ENCODE results near the gene KYAT1. TPM values are rescaled to one million over a fixed set of nuclear protein-coding genes. Genes with fewer than 3 reads are reported as not detected.
A peak's percentile ranks its signal among the peaks of the same experiment; 100 is the strongest.

Gene KYAT1
- total and polyA plus RNA-seq, 2 of the 13 experiments (the other 11 are each of a cell fraction or from before 2014, with no cell fraction given) = 9.2 to 46.5 TPM

DNA sequence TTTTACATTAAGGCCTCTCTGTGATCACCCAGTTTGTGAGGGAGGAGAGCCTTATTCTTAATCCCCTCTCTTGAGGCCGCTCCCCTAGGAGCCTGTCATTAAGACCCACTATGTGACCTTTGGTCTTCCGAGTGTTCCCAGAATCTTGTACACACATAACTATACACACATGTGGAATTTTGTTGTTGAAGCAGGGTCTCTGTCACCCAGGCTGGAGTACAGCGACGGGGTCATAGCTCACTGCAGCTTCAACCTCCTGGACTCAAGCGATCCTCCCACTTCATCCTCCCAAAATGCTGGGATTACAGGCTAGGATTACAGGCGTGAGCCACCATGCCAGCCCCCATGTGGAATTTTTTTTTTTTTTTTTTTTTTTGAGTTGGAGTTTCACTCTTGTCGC lies 24.2 kb upstream of the KYAT1 start (continued):
- TF ChIP-seq, protein P1, sequence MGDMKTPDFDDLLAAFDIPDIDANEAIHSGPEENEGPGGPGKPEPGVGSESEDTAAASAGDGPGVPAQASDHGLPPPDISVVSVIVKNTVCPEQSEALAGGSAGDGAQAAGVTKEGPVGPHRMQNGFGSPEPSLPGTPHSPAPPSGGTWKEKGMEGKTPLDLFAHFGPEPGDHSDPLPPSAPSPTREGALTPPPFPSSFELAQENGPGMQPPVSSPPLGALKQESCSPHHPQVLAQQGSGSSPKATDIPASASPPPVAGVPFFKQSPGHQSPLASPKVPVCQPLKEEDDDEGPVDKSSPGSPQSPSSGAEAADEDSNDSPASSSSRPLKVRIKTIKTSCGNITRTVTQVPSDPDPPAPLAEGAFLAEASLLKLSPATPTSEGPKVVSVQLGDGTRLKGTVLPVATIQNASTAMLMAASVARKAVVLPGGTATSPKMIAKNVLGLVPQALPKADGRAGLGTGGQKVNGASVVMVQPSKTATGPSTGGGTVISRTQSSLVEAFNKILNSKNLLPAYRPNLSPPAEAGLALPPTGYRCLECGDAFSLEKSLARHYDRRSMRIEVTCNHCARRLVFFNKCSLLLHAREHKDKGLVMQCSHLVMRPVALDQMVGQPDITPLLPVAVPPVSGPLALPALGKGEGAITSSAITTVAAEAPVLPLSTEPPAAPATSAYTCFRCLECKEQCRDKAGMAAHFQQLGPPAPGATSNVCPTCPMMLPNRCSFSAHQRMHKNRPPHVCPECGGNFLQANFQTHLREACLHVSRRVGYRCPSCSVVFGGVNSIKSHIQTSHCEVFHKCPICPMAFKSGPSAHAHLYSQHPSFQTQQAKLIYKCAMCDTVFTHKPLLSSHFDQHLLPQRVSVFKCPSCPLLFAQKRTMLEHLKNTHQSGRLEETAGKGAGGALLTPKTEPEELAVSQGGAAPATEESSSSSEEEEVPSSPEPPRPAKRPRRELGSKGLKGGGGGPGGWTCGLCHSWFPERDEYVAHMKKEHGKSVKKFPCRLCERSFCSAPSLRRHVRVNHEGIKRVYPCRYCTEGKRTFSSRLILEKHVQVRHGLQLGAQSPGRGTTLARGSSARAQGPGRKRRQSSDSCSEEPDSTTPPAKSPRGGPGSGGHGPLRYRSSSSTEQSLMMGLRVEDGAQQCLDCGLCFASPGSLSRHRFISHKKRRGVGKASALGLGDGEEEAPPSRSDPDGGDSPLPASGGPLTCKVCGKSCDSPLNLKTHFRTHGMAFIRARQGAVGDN (CRISPR knock-in tag; IDR thresholded peaks at IDR 0.05) = peak; percentile 15; the same call in 1 of the 2 replicates
- peak; percentile 76 for TF ChIP-seq PAXIP1 (CRISPR knock-in tag; conservative IDR thresholded peaks at IDR 0.05)
- TF ChIP-seq ZNF264 (CRISPR knock-in tag; IDR thresholded peaks at IDR 0.05) = no peak
- no peak for TF ChIP-seq HMGXB4 (CRISPR knock-in tag; IDR thresholded peaks at IDR 0.05; ENCODE audit: borderline replicate concordance in 1 of 2, low read depth in 1 of 2)
- TF ChIP-seq KLF9 (CRISPR knock-in tag; IDR thresholded peaks at IDR 0.05; ENCODE audit: low read depth) = no peak
- TF ChIP-seq ATF1 (CRISPR knock-in tag; IDR thresholded peaks at IDR 0.05) = no peak
- no peak for TF ChIP-seq ZSCAN25 (CRISPR knock-in tag; IDR thresholded peaks at IDR 0.05)
- TF ChIP-seq ZNF292 (CRISPR knock-in tag; IDR thresholded peaks at IDR 0.05; ENCODE audit: borderline replicate concordance, low read depth) = peak; percentile 65; the same call in 1 of the 2 replicates
- peak; percentile 16; the same call in 1 of the 2 replicates for TF ChIP-seq ETV5 (CRISPR knock-in tag; IDR thresholded peaks at IDR 0.05; ENCODE audit: borderline replicate concordance)
- no peak for TF ChIP-seq SRSF4 (IDR thresholded peaks at IDR 0.05; ENCODE audit: low read depth, low read length, poor library complexity, severe bottlenecking)
- TF ChIP-seq, protein P2, sequence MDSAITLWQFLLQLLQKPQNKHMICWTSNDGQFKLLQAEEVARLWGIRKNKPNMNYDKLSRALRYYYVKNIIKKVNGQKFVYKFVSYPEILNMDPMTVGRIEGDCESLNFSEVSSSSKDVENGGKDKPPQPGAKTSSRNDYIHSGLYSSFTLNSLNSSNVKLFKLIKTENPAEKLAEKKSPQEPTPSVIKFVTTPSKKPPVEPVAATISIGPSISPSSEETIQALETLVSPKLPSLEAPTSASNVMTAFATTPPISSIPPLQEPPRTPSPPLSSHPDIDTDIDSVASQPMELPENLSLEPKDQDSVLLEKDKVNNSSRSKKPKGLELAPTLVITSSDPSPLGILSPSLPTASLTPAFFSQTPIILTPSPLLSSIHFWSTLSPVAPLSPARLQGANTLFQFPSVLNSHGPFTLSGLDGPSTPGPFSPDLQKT (CRISPR knock-in tag; IDR thresholded peaks at IDR 0.05; ENCODE audit: borderline replicate concordance) = no peak
- TF ChIP-seq, protein P3, sequence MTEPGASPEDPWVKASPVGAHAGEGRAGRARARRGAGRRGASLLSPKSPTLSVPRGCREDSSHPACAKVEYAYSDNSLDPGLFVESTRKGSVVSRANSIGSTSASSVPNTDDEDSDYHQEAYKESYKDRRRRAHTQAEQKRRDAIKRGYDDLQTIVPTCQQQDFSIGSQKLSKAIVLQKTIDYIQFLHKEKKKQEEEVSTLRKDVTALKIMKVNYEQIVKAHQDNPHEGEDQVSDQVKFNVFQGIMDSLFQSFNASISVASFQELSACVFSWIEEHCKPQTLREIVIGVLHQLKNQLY (CRISPR knock-in tag; IDR thresholded peaks at IDR 0.05) = no peak
- TF ChIP-seq ZC3H13 (CRISPR knock-in tag; IDR thresholded peaks at IDR 0.05) = no peak
- no peak for TF ChIP-seq MXD4 (CRISPR knock-in tag; IDR thresholded peaks at IDR 0.05)
- no peak for TF ChIP-seq ZNF160 (CRISPR knock-in tag; IDR thresholded peaks at IDR 0.05)
- no peak for TF ChIP-seq PHF5A (CRISPR knock-in tag; IDR thresholded peaks at IDR 0.05; ENCODE audit: low read depth, unreplicated experiment)
- no peak for TF ChIP-seq U2AF1 (optimal IDR thresholded peaks at IDR 0.05; ENCODE audit: low read depth, low read length)
